ENCODE measurements around the gene F8A2. TPM values are rescaled to one million over a fixed set of nuclear protein-coding genes. Genes with fewer than 3 reads are reported as not detected.
"Not testable (repeated sequence)": the region's sequence is repeated elsewhere in the genome, so short reads cannot be mapped to it uniquely, and the experiment has no call there.

F8A2 gene
- total RNA-seq (2014; rRNA removed): not detected in 2 replicates
- polyA plus RNA-seq (2012): not detected

DNA sequence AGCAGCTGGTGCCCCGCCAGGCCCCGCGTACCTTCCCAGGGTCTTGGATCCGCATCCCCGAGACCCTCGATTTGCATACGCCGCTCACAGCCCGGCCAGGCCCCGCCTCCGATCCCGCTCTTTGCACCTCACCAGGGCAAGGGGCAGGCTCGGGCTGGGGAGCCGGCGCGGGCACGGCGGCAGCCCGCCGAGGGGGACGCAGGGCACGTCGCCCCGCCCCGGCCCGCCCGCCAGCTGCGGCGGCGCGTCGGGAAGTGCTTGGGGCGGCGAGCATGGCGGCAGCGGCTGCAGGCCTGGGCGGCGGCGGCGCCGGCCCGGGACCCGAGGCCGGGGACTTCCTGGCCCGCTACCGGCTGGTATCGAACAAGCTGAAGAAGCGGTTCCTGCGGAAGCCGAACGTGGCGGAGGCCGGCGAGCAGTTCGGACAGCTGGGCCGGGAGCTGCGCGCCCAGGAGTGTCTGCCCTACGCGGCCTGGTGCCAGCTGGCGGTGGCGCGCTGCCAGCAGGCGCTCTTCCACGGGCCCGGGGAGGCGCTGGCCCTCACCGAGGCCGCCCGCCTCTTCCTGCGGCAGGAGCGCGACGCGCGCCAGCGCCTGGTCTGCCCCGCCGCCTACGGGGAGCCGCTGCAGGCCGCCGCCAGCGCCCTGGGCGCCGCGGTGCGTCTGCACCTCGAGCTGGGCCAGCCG, at the start of gene F8A2:
Gene F8A2, plus strand, starts transcription at position 253 of the 686 bp plus-strand sequence. Its CDS starts 20 bp downstream, at position 273.
- not testable (repeated sequence) for DNase-seq (ENCODE audit: low read depth)

DNA sequence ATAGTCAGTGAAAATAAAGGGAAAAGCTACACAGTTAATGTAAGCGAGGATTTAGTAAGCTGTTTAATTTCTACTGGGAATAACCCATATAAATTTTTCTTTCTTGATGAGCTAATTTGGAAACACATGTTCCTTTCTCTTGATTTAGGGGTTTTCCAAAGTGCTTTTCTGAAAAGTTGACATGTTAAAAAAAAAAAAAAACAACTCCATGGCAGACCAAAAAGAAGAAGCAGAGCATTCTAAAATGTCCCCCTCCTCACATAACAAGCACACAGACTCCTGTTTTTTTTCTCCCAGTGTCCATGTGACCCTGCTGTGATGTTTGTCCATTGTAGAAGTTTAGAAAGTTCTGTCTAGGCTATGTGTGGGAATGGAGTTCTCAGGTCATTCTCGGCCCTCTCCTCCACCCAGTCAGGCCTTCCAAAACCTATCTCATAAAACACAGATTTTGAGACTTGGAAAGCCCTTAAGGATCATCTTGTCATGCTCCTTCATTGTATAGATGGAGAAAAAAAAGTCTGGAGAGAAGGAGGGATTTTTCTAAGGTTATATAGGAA, 48.3 kb upstream of the F8A2 start:
- no peak for DNase-seq (ENCODE audit: low read depth)

- DNase-seq (ENCODE audit: low read depth): peak; percentile 55
These were observed 47.2 kb upstream of the F8A2 start, which contains the start of gene CLIC2 for GRCh38 chrX:155334486-155335336. TSS of gene CLIC2 (minus strand) at chrX:155334614. CDS start at chrX:155334427, 187 bp downstream.

GRCh38 chrX:155335337-155335712, 46.6 kb upstream of the F8A2 start:
- DNase-seq (ENCODE audit: low read depth): not testable (repeated sequence)

GRCh38 chrX:155345689-155346088, 36.2 kb upstream of the F8A2 start:
- not testable (repeated sequence) for DNase-seq (ENCODE audit: low read depth)

GRCh38 chrX:155349448-155349847, 32.4 kb upstream of the F8A2 start:
- DNase-seq (ENCODE audit: low read depth): not testable (repeated sequence)

DNA sequence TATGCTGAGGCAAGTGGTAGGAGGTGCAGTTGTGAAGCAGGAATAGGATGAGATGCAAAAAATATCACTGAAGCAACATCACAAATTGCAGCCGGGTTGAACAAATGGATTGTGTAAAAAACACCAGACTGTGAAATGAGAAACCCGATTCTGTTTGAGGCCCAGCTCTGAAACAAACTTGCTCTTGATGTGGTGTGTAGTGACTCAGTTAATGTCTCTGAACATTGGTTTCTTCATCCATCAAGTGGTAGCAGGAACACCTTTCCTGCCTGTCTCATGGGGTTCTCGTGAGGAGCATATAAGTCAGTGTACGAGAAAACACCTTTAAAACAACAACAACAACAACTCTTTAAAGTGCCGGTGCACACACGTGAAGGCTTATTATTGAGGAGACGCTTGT, 18.2 kb upstream of the F8A2 start:
- not testable (repeated sequence) for DNase-seq (ENCODE audit: low read depth)

GRCh38 chrX:155373777-155374458, 8.0 kb upstream of the F8A2 start:
- DNase-seq (ENCODE audit: low read depth): not testable (repeated sequence)

DNA sequence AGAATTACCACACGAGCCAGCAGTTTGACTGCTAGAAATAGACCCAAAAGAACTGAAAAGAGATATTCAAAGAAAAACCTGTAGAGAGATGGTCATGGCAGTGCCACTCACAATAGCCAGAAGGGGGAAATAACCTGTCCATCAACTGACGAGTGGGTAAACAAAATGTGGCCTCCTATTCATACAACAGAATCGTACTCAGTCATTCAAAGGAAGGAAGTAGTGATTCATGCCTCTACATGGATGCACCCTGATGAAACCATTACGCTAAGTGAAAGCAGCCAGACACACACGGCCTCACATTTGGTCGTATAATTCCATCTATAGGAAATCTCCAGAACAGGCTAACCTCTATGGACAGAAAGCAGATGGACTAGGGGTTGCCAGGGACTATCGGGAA, 2.1 kb upstream of the F8A2 start:
- DNase-seq (ENCODE audit: low read depth): not testable (repeated sequence)

DNA sequence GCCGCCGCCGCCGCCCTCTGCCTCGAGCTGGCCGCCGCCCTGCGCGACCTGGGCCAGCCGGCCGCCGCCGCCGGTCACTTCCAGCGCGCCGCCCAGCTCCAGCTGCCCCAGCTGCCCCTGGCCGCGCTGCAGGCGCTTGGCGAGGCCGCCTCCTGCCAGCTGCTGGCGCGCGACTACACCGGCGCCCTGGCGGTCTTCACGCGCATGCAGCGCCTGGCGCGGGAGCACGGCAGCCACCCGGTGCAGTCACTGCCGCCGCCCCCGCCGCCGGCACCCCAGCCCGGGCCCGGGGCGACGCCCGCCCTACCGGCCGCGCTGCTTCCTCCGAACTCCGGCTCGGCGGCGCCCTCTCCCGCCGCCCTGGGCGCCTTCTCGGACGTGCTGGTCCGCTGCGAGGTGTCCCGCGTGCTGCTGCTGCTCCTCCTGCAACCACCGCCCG, 653 bp downstream of the F8A2 start:
- DNase-seq (ENCODE audit: low read depth): not testable (repeated sequence)

GRCh38 chrX:155389634-155390033, 7.7 kb downstream of the F8A2 start:
- DNase-seq (ENCODE audit: low read depth): no peak

GRCh38 chrX:155394747-155395276, 12.9 kb downstream of the F8A2 start:
- DNase-seq (ENCODE audit: low read depth): not testable (repeated sequence)

DNA sequence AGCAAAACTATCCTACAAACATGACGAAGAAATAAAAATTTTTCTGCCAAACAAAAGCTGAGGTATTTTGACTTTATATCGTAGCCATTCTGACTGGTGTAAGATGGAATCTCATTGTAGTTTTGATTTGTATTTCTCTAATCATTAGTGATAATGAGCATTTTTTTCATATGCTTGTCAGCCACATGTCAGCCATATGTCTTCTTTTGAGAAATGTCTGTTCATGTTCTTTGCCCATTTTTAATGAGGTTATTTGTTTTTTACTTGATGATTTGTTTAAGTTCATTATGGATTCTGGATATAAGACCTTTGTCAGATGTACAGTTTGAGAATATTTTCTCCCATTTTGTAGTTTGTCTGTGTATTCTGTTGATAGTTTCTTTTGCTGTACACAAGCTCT, 24.5 kb downstream of the F8A2 start:
- no peak for DNase-seq (ENCODE audit: low read depth)

DNA sequence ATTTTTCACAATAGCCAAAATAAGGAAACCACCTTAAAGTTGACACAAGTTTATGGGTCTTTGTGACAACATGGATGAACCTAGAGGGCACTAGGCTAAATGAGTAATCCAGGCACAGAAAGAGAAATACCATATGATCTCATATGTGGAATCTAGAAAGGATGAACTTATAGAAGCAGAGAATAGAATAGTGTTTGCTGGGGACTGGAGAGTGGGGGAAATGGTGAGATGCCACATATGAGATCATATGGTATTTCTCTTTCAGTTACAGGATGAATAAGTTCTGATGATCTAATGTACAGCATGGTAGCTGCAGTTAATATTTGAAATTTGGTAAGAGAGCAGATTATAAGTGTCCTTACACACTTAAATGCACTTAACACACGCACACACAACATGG, 35.9 kb downstream of the F8A2 start:
- no peak for DNase-seq (ENCODE audit: low read depth)

Other genes starting within 250 kb of the F8A2 start
- 94.2 and 98.0 TPM in 2 replicates for gene VBP1, start 165.6 kb upstream of the F8A2 start, total RNA-seq (2014; rRNA removed)
- 0.06 and 0.19 TPM in 2 replicates for gene RAB39B, start 117.6 kb upstream of the F8A2 start, total RNA-seq (2014; rRNA removed)
- 0.32 and 0.92 TPM in 2 replicates for gene CLIC2, start 47.5 kb upstream of the F8A2 start, total RNA-seq (2014; rRNA removed)
- 11.5 TPM in 2 replicates for gene F8A3, start 76.5 kb downstream of the F8A2 start, total RNA-seq (2014; rRNA removed)
- 0.32 and 0.86 TPM in 2 replicates for gene SPRY3, start 230.5 kb downstream of the F8A2 start, total RNA-seq (2014; rRNA removed)
- 10.1 and 10.4 TPM in 2 replicates for gene TMLHE, start 230.9 kb downstream of the F8A2 start, total RNA-seq (2014; rRNA removed)